ENCODE measurements around the gene SMAP2.
"Not testable (repeated sequence)": the region's sequence is repeated elsewhere in the genome, so short reads cannot be mapped to it uniquely, and the experiment has no call there.

Gene SMAP2

GRCh38 chr1:40372658-40373322, 737 bp upstream of the SMAP2 start:
- DNase-seq = no peak

- no peak for DNase-seq
Observed at GRCh38 chr1:40377512-40377911, 4.0 kb downstream of the SMAP2 start.

DNA sequence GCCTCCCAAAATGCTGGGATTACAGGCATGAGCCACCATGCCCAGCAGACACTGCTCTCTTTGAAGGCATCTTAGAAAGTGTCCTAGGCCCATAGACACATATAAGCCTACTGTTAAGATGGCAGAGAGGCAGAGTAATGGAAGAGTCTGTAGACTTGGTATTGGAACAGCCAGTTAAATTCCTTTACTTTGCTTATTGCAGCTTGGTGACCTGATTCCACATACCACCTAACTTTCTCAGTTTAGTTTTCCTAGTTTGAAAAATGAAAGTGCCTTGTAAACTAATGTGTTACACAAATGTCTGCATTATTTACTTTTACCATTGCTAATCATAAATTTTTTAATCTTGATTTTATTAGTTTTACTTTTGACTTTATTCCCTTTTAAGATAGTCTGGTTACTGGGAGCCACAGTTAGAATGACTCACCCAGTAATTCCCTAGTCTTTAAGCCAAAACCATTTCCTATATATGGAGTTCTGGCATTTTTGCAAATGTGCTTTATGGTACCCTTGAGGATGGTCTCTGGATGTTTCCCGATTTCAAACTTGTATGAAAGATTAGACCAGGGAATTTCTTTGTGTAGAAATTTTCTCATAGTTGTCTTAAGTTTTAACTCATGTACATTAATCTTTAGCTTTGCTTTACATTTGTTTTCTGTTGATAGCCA, 6.4 kb downstream of the SMAP2 start:
- DNase-seq = no peak

DNA sequence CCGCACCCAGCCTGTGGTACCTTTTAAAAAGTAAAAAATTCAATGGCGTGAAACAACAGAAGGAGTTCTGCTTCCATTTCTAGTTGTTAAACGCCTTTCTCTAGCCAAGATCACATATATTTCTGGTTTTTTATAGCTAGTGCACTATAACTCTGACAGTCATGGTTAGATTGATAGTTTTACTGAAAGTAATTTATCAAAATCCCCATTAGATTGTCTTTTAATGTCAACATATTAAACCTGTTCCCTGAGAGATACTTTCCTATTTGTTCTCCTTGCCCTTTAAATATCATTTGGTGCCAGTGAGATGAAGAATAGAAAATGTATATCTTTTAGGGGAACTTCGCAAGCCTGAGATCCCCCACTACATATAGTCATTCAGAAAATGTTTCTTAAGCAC, 7.3 kb downstream of the SMAP2 start:
- DNase-seq = no peak

DNA sequence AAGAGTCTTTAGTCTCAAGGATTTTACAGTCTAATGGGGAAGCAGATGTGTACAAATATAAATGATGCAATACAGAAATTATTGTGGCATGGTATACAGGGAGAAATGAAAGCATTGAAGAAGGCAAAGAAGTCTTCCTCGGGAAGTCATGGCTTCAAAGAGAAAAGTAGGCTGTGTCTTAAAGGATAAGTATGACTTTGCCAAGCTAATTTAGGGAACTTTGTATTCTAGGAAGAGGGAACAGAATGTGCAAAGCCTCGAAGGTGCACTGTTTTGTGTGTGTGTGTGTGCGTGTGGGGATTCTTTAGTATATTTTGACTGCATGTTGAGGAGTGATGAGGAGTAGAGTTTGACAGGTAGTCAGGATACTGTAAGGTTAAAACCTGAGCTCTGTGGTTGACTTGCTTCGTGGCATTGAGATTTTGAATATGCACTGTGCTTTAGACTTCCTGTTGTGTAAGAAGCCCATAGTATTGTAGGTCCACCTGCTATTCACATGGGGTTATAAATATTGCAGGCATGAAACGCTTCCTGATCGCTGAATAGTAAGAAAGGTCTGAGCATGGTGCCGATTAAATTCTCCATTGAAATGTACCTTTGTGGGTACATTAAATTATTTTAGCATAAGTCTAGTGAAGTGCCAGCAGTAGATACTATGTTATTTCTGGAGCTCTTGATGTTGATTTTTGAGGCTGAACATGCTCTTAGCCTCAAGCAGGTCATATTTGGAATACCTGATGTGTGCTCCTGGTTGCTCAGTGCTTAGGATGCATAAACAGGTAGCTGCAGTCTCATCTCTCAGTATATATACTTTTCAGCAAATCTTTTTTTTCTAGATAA, 8.0 kb downstream of the SMAP2 start:
- DNase-seq = no peak

DNA sequence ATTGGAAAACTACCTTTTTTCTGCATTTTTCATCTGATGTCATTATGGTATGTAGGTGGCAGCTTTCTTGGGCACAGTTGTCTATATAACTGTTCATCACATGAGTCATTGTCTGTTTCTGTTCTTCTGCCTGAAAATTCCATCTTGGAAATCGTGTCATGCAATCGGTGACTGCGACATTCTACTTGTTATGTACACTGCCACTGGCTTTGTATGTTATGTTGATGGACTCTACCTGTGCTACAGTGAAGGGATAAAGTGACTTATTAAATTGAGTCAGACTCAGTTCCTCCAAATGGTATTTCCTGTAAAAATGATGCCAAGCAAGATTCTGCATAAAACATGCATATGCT, 8.6 kb downstream of the SMAP2 start:
- DNase-seq = no peak

- no peak for DNase-seq
Observed at GRCh38 chr1:40382601-40383000, 9.1 kb downstream of the SMAP2 start.

GRCh38 chr1:40383095-40383487, 9.6 kb downstream of the SMAP2 start:
- DNase-seq = no peak

- DNase-seq = no peak
Observed at GRCh38 chr1:40383488-40384412, 10.2 kb downstream of the SMAP2 start.

GRCh38 chr1:40384413-40384762, 10.9 kb downstream of the SMAP2 start:
- no peak for DNase-seq

DNA sequence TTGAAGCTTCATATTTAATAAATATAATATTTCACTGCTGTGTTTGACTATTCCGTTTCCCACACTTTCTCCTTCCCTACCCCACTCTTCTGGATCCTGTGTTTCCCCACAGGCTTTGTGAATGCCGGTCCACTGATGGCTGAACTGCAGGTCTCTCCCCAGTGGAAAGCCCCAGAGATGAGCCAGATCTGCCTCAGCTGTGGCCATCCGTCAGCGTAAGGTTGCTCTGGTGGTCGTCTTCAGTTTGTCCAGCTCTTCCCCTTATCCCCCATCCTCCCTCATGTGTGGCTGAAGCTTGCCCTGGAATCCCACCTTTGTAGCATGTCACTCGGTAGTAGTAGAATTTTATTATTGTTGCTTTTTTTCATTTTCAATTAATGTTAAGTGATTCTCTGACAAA, 11.4 kb downstream of the SMAP2 start:
- no peak for DNase-seq

- DNase-seq = no peak
Observed at GRCh38 chr1:40385437-40386358, 12.2 kb downstream of the SMAP2 start.

GRCh38 chr1:40386359-40386723, 12.8 kb downstream of the SMAP2 start:
- no peak for DNase-seq

GRCh38 chr1:40386796-40387195, 13.3 kb downstream of the SMAP2 start:
- DNase-seq = no peak

- DNase-seq = not testable (repeated sequence)
Observed at GRCh38 chr1:40387381-40388306, 14.1 kb downstream of the SMAP2 start.

- not testable (repeated sequence) for DNase-seq
Observed at GRCh38 chr1:40388456-40389321, 15.2 kb downstream of the SMAP2 start.

GRCh38 chr1:40389322-40389803, 15.8 kb downstream of the SMAP2 start:
- no peak for DNase-seq

- DNase-seq = no peak
Observed at GRCh38 chr1:40389871-40390560, 16.5 kb downstream of the SMAP2 start.

DNA sequence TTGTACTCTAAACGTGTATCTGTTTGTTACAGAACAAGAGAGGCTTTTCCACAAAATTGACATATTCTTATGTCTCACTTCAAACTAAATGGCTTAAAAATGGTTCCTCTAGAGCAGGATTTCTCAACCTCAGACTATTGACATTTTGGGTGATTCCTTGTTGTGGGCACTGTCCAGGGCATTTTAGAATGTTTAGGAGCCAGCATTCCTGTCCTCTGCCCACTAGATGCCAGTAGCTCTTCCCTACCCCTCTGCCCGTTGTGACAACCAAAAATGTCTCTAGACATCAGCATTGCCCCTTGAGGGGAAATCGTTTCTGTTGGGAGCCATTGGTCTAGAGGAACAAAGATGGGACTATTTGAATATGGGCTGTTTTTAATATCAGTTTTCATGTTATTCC, 17.3 kb downstream of the SMAP2 start:
- DNase-seq = no peak
